ENCODE measurements around the gene CCDC181. TPM values are rescaled to one million over a fixed set of nuclear protein-coding genes. Genes with fewer than 3 reads are reported as not detected.

The CCDC181 gene
- total RNA-seq, result 1.1 and 2.1 TPM in 2 replicates

GRCh38 chr1:169427081-169427641, at the start of gene CCDC181:
CCDC181 (minus strand) TSS chr1:169427474; CDS start chr1:169424927, 2,547 bp downstream.

GRCh38 chr1:169367686-169368405, 59.4 kb downstream of the CCDC181 start, which contains the start of the genes BLZF1 and NME7:
BLZF1 (plus strand) TSS chr1:169368195; CDS start chr1:169369523, 1,328 bp downstream.
NME7 (minus strand) TSS chr1:169367797; CDS start chr1:169367710, 87 bp downstream.

Small RNAs within 50 kb of the gene (small RNA-seq; reads per million reads assigned to genes)
- not detected for gene AL021068.2

Other genes with a start within 250 kb of the CCDC181 start
- gene NME7, start 59.7 kb downstream of the CCDC181 start, total RNA-seq, result 34.7 and 35.9 TPM in 2 replicates
- 37.3 and 38.7 TPM in 2 replicates for gene BLZF1, start 59.3 kb downstream of the CCDC181 start, total RNA-seq
- 13.7 and 16.2 TPM in 2 replicates for gene SLC19A2, start 58.5 kb upstream of the CCDC181 start, total RNA-seq
- gene F5, start 159.0 kb upstream of the CCDC181 start, total RNA-seq, result 0.27 and 0.36 TPM in 2 replicates
- gene SELP, start 202.7 kb upstream of the CCDC181 start, total RNA-seq, result 2.8 and 4.8 TPM in 2 replicates

Measured in thoracic aorta endothelial cell (primary cell).